Liver (tissue), 9 donors: ENCODE measurements around the gene RAD9A. TPM values are rescaled to one million over a fixed set of nuclear protein-coding genes. Genes with fewer than 3 reads are reported as not detected.
"Not testable (repeated sequence)": the region's sequence is repeated elsewhere in the genome, so short reads cannot be mapped to it uniquely, and the experiment has no call there.

Experiments
- DNase-seq: peaks from one replicate; pipeline ENCODE4 v3.0.0-alpha.2; 2017; ENCODE audit warnings: low spot score
- H3K27ac ChIP-seq, 2 donors: one replicate each; pipeline ENCODE4 v1.7.0; 2013; ENCODE audit warnings: inconsistent platforms in 2 of 2, low read length in 2 of 2, control low read depth in 1 of 2, low read depth in 1 of 2, mild to moderate bottlenecking in 1 of 2
- H3K27me3 ChIP-seq, 4 donors: one replicate each; pipeline versions ENCODE4 v1.6.1 to v1.7.0; 2013; ENCODE audit warnings: low read length in 3 of 4, inconsistent platforms in 1 of 4, mild to moderate bottlenecking in 1 of 4, moderate library complexity in 1 of 4; ENCODE audit not compliant: control insufficient read depth in 4 of 4, insufficient read depth in 4 of 4
- H3K36me3 ChIP-seq, 4 donors: one replicate each; pipeline versions ENCODE4 v1.6.1 to v1.7.0; 2013; ENCODE audit warnings: low read length in 3 of 4, mild to moderate bottlenecking in 3 of 4, low read depth in 1 of 4, moderate library complexity in 1 of 4; ENCODE audit not compliant: control insufficient read depth in 4 of 4, insufficient read depth in 3 of 4
- H3K4me1 ChIP-seq, 4 donors: one replicate each; pipeline versions ENCODE4 v1.6.1 to v1.7.0; 2013; ENCODE audit warnings: low read length in 3 of 4, mild to moderate bottlenecking in 3 of 4, moderate library complexity in 1 of 4; ENCODE audit not compliant: control insufficient read depth in 4 of 4, insufficient read depth in 4 of 4
- H3K4me3 ChIP-seq, 3 donors: one replicate each; pipeline versions ENCODE4 v1.6.1 to v1.7.0; 2013; ENCODE audit warnings: low read length in 3 of 3, control low read depth in 1 of 3, low read depth in 1 of 3, mild to moderate bottlenecking in 1 of 3
- H3K9ac ChIP-seq, 2 donors: one replicate each; pipeline ENCODE4 v1.7.0; 2013; ENCODE audit warnings: low read length in 2 of 2, mild to moderate bottlenecking in 2 of 2, moderate library complexity in 2 of 2, control low read depth in 1 of 2, low read depth in 1 of 2
- H3K9me3 ChIP-seq, 4 donors: one replicate each; pipeline versions ENCODE4 v1.6.1 to v1.7.0; 2013; ENCODE audit warnings: low read length in 3 of 4; ENCODE audit not compliant: control insufficient read depth in 4 of 4
- EGR1 ChIP-seq, 2 donors: IDR thresholded peaks; 2 replicates each; pipeline ENCODE4 v1.6.1; 2016 to 2018; ENCODE audit warnings: antibody characterized with exemption in 2 of 2, low read depth in 2 of 2
- FOXA1 ChIP-seq: IDR thresholded peaks from 2 replicates; pipeline ENCODE4 v1.6.1; 2016; ENCODE audit warnings: antibody characterized with exemption
- FOXA2 ChIP-seq: IDR thresholded peaks from 2 replicates; pipeline ENCODE4 v1.6.1; 2016; ENCODE audit warnings: antibody characterized with exemption
- HNF4A ChIP-seq, 2 donors: conservative IDR thresholded peaks; 2 replicates each; pipeline ENCODE4 v1.6.1; 2016; ENCODE audit warnings: antibody characterized with exemption in 2 of 2, mild to moderate bottlenecking in 2 of 2
- HNF4G ChIP-seq: IDR thresholded peaks from 2 replicates; pipeline ENCODE4 v1.6.1; 2016; ENCODE audit warnings: antibody characterized with exemption
- JUND ChIP-seq, 2 donors: IDR thresholded peaks; 2 replicates each; pipeline ENCODE4 v1.6.1; 2016; ENCODE audit warnings: antibody characterized with exemption in 2 of 2
- MAX ChIP-seq: IDR thresholded peaks from 2 replicates; pipeline ENCODE4 v1.6.1; 2016; ENCODE audit warnings: antibody characterized with exemption
- RAD21 ChIP-seq, 2 donors: IDR thresholded peaks; 2 replicates each; pipeline ENCODE4 v1.6.1; 2016; ENCODE audit warnings: antibody characterized with exemption in 2 of 2, mild to moderate bottlenecking in 2 of 2
- REST ChIP-seq: IDR thresholded peaks from 2 replicates; pipeline ENCODE4 v1.6.1; 2016; ENCODE audit warnings: antibody characterized with exemption, mild to moderate bottlenecking
- RXRA ChIP-seq, 2 donors: IDR thresholded peaks; 2 replicates each; pipeline ENCODE4 v1.6.1; 2017 to 2018; ENCODE audit warnings: antibody characterized with exemption in 2 of 2, mild to moderate bottlenecking in 1 of 2
- SP1 ChIP-seq: IDR thresholded peaks from 2 replicates; pipeline ENCODE4 v1.6.1; 2018; ENCODE audit warnings: antibody characterized with exemption, mild to moderate bottlenecking
- TAF1 ChIP-seq: conservative IDR thresholded peaks from 2 replicates; pipeline ENCODE4 v1.6.1; 2016; ENCODE audit warnings: antibody characterized with exemption, mild to moderate bottlenecking
- YY1 ChIP-seq: IDR thresholded peaks from 2 replicates; pipeline ENCODE4 v1.6.1; 2016; ENCODE audit warnings: antibody characterized with exemption, mild to moderate bottlenecking
- WGBS: extraction: QIAGEN DNeasy Blood & Tissue Kit; methylation state at CpG from one replicate; pipeline ENCODE4 v1.1.7; 2013; 5-methylcytosine and 5-hydroxymethylcytosine counted together
- polyA plus RNA-seq, 2 donors: library from polyadenylated mRNA; stranded (reverse) in 1 of 2; unstranded in 1 of 2; fragments of 200-250 nt in 1 of 2; fragments of >200 nt in 1 of 2; fragmentation: Nextera tagmentation in 1 of 2; extraction: Ambion mirVana in 1 of 2; gene quantifications; one replicate each; pipeline versions ENCODE4 v1.2.1 to v1.2.3, GENCODE V29; 2013 to 2015
- total RNA-seq, 2 donors: library from RNA; depleted of rRNA; stranded (reverse); fragments of >200 nt; gene quantifications; one replicate each; pipeline ENCODE4 v1.2.3, GENCODE V29; 2014
- donor health status: healthy.
- donor health status: healthy.
- donor health status: healthy.
- donor health status: healthy.
- donor health status: healthy.

RAD9A gene
- total and polyA plus RNA-seq, 4 donors, result 4.5 to 8.6 (median 5.6) TPM

- Histone ChIP-seq H3K27me3 (no peaks in the 10 kb centered on the region), H3K4me3 (no peak overlapping the region), H3K9me3 (no peaks in the 10 kb centered on the region), H3K36me3 (no peaks in the 10 kb centered on the region), H3K27ac (no peak overlapping the region), H3K4me1 (peaks cover 11 to 33% (median 21%) of the 10 kb centered on the region in 4 donors), H3K9ac (no peak overlapping the region)
- no peak for DNase-seq
- TF ChIP-seq RAD21 (IDR thresholded peaks at IDR 0.05) (no peak), HNF4G (no peak), JUND (IDR thresholded peaks at IDR 0.05) (no peak), SP1 (no peak), FOXA1 (no peak), TAF1 (no peak), YY1 (no peak), HNF4A (conservative IDR thresholded peaks at IDR 0.05) (no peak), MAX (no peak), FOXA2 (no peak), EGR1 (IDR thresholded peaks at IDR 0.05; ENCODE audit: low read depth in 2 of 2) (no peak), REST (no peak)
- 93% methylated on average over 34 of the region's 34 CpGs for WGBS
Measured at GRCh38 chr11:67423891-67424613, 32.3 kb downstream of the RAD9A start.

- Histone ChIP-seq H3K4me1 (peaks cover 3 to 19% (median 12%) of the 10 kb centered on the region in 4 donors), H3K9ac (peak overlapping the region; percentile 66 to 100), H3K4me3 (peak overlapping the region; percentile 68 to 100 (median 91)), H3K27ac (peak overlapping the region; percentile 80 to 94)
- not testable (repeated sequence) for H3K27me3 ChIP-seq, DNase-seq, H3K36me3 ChIP-seq, H3K9me3 ChIP-seq
- WGBS, result 56% methylated on average over 19 of the region's 19 CpGs
- peak; percentile 62 for TF ChIP-seq SP1
- TF ChIP-seq HNF4A (conservative IDR thresholded peaks at IDR 0.05), result peak; percentile 38 to 51
- peak; percentile 72 to 82 for TF ChIP-seq RXRA (IDR thresholded peaks at IDR 0.05)
- TF ChIP-seq HNF4G, result peak; percentile 4
Measured at GRCh38 chr11:67427364-67427859, 35.6 kb downstream of the RAD9A start.
